Activated B cell treated with CpG ODN at 0.5 μM for 24 hours (primary cell): ENCODE data around the gene HERC4. TPM values are rescaled to one million over a fixed set of nuclear protein-coding genes. Genes with fewer than 3 reads are reported as not detected.

Experiments used
- ATAC-seq: fragments of 200-7000 bp; cut with Tn5 transposase; one replicate; pipeline ENCODE4 v1.10.0; 2021; ENCODE audit warnings: low read depth, mild to moderate bottlenecking, moderate library complexity
- CTCF ChIA-PET: fragments of 350-600 bp; sonication (Branson Sonifier 250); formaldehyde crosslinking; loops from one replicate; lab custom pipeline; 2021; ENCODE audit warnings: antibody characterized with exemption; lab: Charles Lee
- POLR2A ChIA-PET: fragments of 350-600 bp; sonication (Branson Sonifier 250); formaldehyde crosslinking; loops from one replicate; lab custom pipeline; 2021; ENCODE audit warnings: antibody characterized with exemption; lab: Charles Lee
- DNase-seq: peaks from one replicate; pipeline ENCODE4 v3.0.0; 2022
- H3K27ac Mint-ChIP-seq: one replicate; pipeline ENCODE4 v1.8.0; 2020; ENCODE audit warnings: mixed read lengths
- H3K27me3 Mint-ChIP-seq: one replicate; pipeline ENCODE4 v1.8.0; 2021; ENCODE audit warnings: mixed read lengths
- H3K36me3 Mint-ChIP-seq: one replicate; pipeline ENCODE4 v1.8.0; 2021; ENCODE audit warnings: low read depth, mixed read lengths
- H3K4me1 Mint-ChIP-seq: one replicate; pipeline ENCODE4 v1.8.0; 2021; ENCODE audit warnings: mixed read lengths
- H3K4me3 Mint-ChIP-seq: one replicate; pipeline ENCODE4 v1.8.0; 2020; ENCODE audit warnings: mild to moderate bottlenecking, mixed read lengths
- H3K9me3 Mint-ChIP-seq: one replicate; pipeline ENCODE4 v1.8.0; 2020; ENCODE audit warnings: mixed read lengths
- CTCF ChIP-seq: fragments of 200-600 bp; IDR thresholded peaks from one replicate; pipeline ENCODE4 v1.8.0; 2022; ENCODE audit warnings: antibody characterized with exemption, mild to moderate bottlenecking
- intact Hi-C: fragments of 100-400 bp; cut with micrococcal nuclease; formaldehyde crosslinking; loops from one replicate; pipeline ENCODE4 v1.15.1; 2024
- total RNA-seq: library from RNA; stranded (reverse); gene quantifications from 2 replicates; pipeline ENCODE4 v1.2.3, GENCODE V29; 2022

HERC4 gene
- total RNA-seq, 1 donor from 2014 or later, result 84.2 TPM

- peaks cover 38% of the 10 kb centered on the region for H3K4me1 Mint-ChIP-seq
- ATAC-seq, result no peak
- peaks cover 27% of the 10 kb centered on the region for H3K36me3 Mint-ChIP-seq
- no peak for DNase-seq
- peak overlapping the region; percentile 97 for H3K27ac Mint-ChIP-seq
- POLR2A ChIA-PET, result interaction anchor here (0.5 to 1.2 kb wide), 10 partner anchors 9 to 646 kb away, joined by 3 to 17 read pairs (median 6); partner anchors contain the start of genes CCAR1 and HNRNPH3
- H3K4me3 Mint-ChIP-seq, result peak overlapping the region; percentile 97
- no peak for TF ChIP-seq CTCF
- intact Hi-C loops, result loop anchor here (1.0 to 5.0 kb wide), 10 partner anchors 27 to 881 kb away; partner anchors contain the start of genes CCAR1, DDX21, DDX50 and RUFY2
- no peaks in the 10 kb centered on the region for H3K27me3 Mint-ChIP-seq
- no peaks in the 10 kb centered on the region for H3K9me3 Mint-ChIP-seq
- CTCF ChIA-PET, result no interaction called here
Measured at GRCh38 chr10:68075550-68076004, 494 bp upstream of the HERC4 start.

GRCh38 chr10:68074031-68074774, 880 bp downstream of the HERC4 start:
- Mint-ChIP-seq H3K27ac (peak overlapping the region; percentile 97), H3K36me3 (peaks cover 34% of the 10 kb centered on the region), H3K9me3 (no peaks in the 10 kb centered on the region), H3K4me1 (peaks cover 44% of the 10 kb centered on the region), H3K4me3 (peak overlapping the region; percentile 97), H3K27me3 (no peaks in the 10 kb centered on the region)
- CTCF ChIA-PET, result no interaction called here
- ATAC-seq (no peak), DNase-seq (no peak)
- intact Hi-C loops, result loop anchor here (1.0 to 5.0 kb wide), 9 partner anchors 25 to 883 kb away; partner anchors contain the start of genes DDX21, DDX50, HNRNPH3 and PBLD
- no peak for TF ChIP-seq CTCF
- POLR2A ChIA-PET, result interaction anchor here (0.7 to 1.3 kb wide), 5 partner anchors 8 to 258 kb away, joined by 3 to 12 read pairs (median 4); partner anchors contain the start of gene HNRNPH3

GRCh38 chr10:68073631-68074030, 1.5 kb downstream of the HERC4 start:
- ChIA-PET CTCF (no interaction called here), POLR2A (interaction anchor here (0.6 to 1.9 kb wide), 2 partner anchors 11 to 15 kb away, joined by 5 read pairs; no protein-coding TSS in a partner anchor)
- TF ChIP-seq CTCF, result no peak
- intact Hi-C loops, result loop anchor here (1.0 to 5.0 kb wide), 9 partner anchors 25 to 883 kb away; partner anchors contain the start of genes DDX21, DDX50, HNRNPH3 and PBLD
- no peak for ATAC-seq
- peaks cover 37% of the 10 kb centered on the region for H3K36me3 Mint-ChIP-seq
- H3K4me1 Mint-ChIP-seq, result peaks cover 45% of the 10 kb centered on the region
- no peak for DNase-seq
- no peaks in the 10 kb centered on the region for H3K9me3 Mint-ChIP-seq
- peak overlapping the region; percentile 97 for H3K4me3 Mint-ChIP-seq
- no peaks in the 10 kb centered on the region for H3K27me3 Mint-ChIP-seq
- peak overlapping the region; percentile 97 for H3K27ac Mint-ChIP-seq

- Mint-ChIP-seq H3K4me1 (peaks cover 34% of the 10 kb centered on the region), H3K27me3 (no peaks in the 10 kb centered on the region), H3K4me3 (no peak overlapping the region), H3K27ac (no peak overlapping the region), H3K36me3 (peaks cover 52% of the 10 kb centered on the region), H3K9me3 (no peaks in the 10 kb centered on the region)
- no peak for ATAC-seq
- CTCF ChIA-PET, result no interaction called here
- intact Hi-C loops, result no loop called here
- no peak for TF ChIP-seq CTCF
- DNase-seq, result no peak
- POLR2A ChIA-PET, result interaction anchor here (0.7 kb wide), 2 partner anchors 20 to 294 kb away, joined by 8 to 11 read pairs; no protein-coding TSS in a partner anchor
Measured at GRCh38 chr10:68067508-68067907, 7.6 kb downstream of the HERC4 start.

- Mint-ChIP-seq H3K27ac (no peak overlapping the region), H3K27me3 (no peaks in the 10 kb centered on the region), H3K4me1 (peaks cover 30% of the 10 kb centered on the region), H3K36me3 (peaks cover 55% of the 10 kb centered on the region), H3K4me3 (no peak overlapping the region), H3K9me3 (no peaks in the 10 kb centered on the region)
- CTCF ChIA-PET, result no interaction called here
- no peak for TF ChIP-seq CTCF
- POLR2A ChIA-PET, result no interaction called here
- no peak for DNase-seq
- ATAC-seq, result no peak
- intact Hi-C loops, result no loop called here
Measured at GRCh38 chr10:68067029-68067428, 8.1 kb downstream of the HERC4 start.
